ENCODE results near the gene AGBL1. TPM values are rescaled to one million over a fixed set of nuclear protein-coding genes. Genes with fewer than 3 reads are reported as not detected.

The AGBL1 gene
- total and polyA plus RNA-seq, 11 donors: under 0.01 to 0.08 (median 0.02) TPM; not detected in 8

DNA sequence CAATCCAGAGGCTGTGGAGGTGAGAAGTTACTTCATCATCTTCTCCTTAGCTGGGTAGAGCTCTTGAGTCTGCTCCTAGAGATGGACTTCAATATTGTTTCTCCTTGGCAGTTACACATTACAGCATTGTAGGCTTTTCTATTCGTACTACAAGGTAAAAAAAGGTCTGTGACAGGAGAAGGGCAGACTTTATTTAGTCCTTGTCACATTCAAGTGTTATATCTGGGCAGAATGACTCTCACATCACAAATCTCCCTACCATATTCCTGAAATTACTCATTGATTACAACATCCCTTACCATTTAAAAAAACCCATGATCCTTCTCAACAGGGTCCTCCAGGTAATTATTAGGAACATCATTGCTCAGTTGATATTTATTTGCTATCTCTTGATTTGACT lies 75.0 kb downstream of the AGBL1 start:
- TF ChIP-seq, protein P1, sequence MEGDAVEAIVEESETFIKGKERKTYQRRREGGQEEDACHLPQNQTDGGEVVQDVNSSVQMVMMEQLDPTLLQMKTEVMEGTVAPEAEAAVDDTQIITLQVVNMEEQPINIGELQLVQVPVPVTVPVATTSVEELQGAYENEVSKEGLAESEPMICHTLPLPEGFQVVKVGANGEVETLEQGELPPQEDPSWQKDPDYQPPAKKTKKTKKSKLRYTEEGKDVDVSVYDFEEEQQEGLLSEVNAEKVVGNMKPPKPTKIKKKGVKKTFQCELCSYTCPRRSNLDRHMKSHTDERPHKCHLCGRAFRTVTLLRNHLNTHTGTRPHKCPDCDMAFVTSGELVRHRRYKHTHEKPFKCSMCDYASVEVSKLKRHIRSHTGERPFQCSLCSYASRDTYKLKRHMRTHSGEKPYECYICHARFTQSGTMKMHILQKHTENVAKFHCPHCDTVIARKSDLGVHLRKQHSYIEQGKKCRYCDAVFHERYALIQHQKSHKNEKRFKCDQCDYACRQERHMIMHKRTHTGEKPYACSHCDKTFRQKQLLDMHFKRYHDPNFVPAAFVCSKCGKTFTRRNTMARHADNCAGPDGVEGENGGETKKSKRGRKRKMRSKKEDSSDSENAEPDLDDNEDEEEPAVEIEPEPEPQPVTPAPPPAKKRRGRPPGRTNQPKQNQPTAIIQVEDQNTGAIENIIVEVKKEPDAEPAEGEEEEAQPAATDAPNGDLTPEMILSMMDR (IDR thresholded peaks at IDR 0.05): no peak
- Histone ChIP-seq H3K36me3 (no peaks in the 10 kb centered on the region), H3K4me3 (no peak overlapping the region), H3K27me3 (peaks cover 0 to 3% (median 0%) of the 10 kb centered on the region in 9 donors), H3K4me1 (no peaks in the 10 kb centered on the region), H3K27ac (no peak overlapping the region), H3K9me3 (peaks cover 0 to 19% (median 0%) of the 10 kb centered on the region in 12 donors)
- DNase-seq (no peak), ATAC-seq (no peak)
- intact Hi-C loops (cut with DNase I): no loop called here
- 43 to 58% (median 54%) methylated on average over 1 of the region's 1 CpG for WGBS, 4 donors

DNA sequence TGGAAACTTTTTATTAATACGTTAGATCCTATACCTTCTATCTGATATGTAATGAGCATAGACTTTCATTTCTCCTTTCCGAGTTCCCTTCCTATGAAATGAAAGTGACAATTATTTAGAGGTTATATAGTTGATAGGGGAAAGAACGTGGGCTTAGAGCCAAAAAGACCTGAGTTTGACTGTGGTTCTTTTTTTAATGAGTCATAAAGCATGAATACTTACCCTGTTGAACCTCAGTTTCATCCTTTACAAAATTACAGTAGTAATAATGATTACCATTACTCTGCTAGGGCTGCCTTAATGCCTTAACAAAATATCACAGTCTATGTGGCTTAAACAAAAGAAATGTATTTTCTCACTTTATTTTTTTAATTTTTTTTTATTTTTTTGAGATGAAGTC lies 75.9 kb downstream of the AGBL1 start:
- intact Hi-C loops (cut with DNase I): no loop called here
- Histone ChIP-seq H3K36me3 (no peaks in the 10 kb centered on the region), H3K27me3 (peaks cover 0 to 3% (median 0%) of the 10 kb centered on the region in 9 donors), H3K27ac (no peak overlapping the region), H3K4me3 (no peak overlapping the region), H3K9me3 (peaks cover 0 to 15% (median 0%) of the 10 kb centered on the region in 12 donors), H3K4me1 (no peaks in the 10 kb centered on the region)
- DNase-seq: no peak
- no peak for TF ChIP-seq POLR2A (IDR thresholded peaks at IDR 0.05)
- TF ChIP-seq, protein P1 (IDR thresholded peaks at IDR 0.05): no peak
- no peak for ATAC-seq
- WGBS, 4 donors: 62 to 69% (median 64%) methylated on average over 3 of the region's 3 CpGs

DNA sequence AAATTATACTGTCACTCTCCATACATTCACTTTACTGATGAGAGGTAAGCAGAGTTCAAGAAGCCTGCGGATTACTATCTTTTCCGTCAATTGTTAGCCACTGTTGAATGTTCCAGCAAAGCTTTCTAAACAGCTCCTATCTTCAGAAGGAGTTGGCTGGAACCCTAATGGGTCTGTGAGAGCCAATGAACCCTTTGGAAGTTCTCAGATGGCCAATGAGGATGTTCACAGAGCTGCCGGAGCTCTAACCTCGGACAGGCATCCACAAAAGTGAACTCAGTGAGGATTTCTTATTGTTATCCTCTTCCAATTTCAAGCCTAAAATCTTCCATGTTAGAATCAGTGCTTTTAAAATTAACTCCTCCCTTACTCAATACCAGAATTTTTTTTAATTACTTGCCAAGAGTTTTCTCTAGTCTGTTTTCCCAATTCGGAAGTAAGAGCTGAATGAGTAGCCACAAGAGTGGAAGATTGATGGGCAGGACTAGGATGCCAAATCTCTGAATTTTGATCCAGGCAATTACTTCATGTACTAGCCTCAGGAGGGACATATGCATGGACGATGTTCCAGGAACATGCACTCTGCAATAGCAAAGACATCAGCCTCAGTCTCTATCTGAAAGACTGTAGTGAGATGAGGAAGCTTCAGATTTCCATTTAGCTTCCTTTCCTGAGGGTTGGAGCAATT lies 78.1 kb downstream of the AGBL1 start:
- Histone ChIP-seq H3K27ac (no peak overlapping the region), H3K27me3 (peaks cover 0 to 3% (median 0%) of the 10 kb centered on the region in 9 donors), H3K4me3 (no peak overlapping the region), H3K9me3 (peaks cover 0 to 7% (median 0%) of the 10 kb centered on the region in 12 donors), H3K36me3 (no peaks in the 10 kb centered on the region), H3K4me1 (peaks cover 0 to 8% (median 0%) of the 10 kb centered on the region in 12 donors)
- WGBS, 4 donors: 75 to 85% (median 80%) methylated on average over 6 of the region's 6 CpGs
- ATAC-seq (no peak), DNase-seq (no peak)
- intact Hi-C loops (cut with DNase I): no loop called here
- TF ChIP-seq, protein P1 (IDR thresholded peaks at IDR 0.05): no peak
- no peak for TF ChIP-seq POLR2A (IDR thresholded peaks at IDR 0.05)

DNA sequence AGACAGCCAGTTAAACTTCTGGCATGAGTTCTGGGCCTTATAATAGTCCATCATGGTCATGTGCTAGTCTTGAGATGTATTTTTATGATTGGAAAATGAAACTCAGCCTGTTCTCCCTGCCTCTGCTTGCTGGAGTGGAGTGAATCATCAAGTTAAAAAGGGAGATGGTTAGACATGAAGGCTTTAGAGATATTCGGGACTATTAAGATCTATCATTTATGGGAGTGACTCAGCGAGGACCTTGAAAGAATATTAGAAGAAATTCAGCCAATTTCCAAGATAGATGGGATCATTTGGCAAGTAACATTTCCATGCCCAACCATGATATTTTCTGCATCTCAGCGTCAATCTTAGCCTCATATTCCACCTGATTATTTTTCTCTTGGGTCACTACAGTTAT lies 79.8 kb downstream of the AGBL1 start:
- H3K27ac ChIP-seq: no peak overlapping the region
- no peak overlapping the region for H3K4me3 ChIP-seq
- TF ChIP-seq, protein P1 (IDR thresholded peaks at IDR 0.05): no peak
- TF ChIP-seq POLR2A (IDR thresholded peaks at IDR 0.05): no peak
- intact Hi-C loops (cut with DNase I): no loop called here
- no peaks in the 10 kb centered on the region for H3K9me3 ChIP-seq
- DNase-seq: no peak
- H3K36me3 ChIP-seq: no peaks in the 10 kb centered on the region
- no peak for ATAC-seq
- peaks cover 0 to 15% (median 0%) of the 10 kb centered on the region in 12 donors for H3K4me1 ChIP-seq
- H3K27me3 ChIP-seq: peaks cover 0 to 3% (median 0%) of the 10 kb centered on the region in 9 donors
- 72 to 85% (median 81%) methylated on average over 3 of the region's 3 CpGs for WGBS, 4 donors

Data from heart left ventricle (tissue), 16 donors.